ENCODE measurements around the gene SRXN1.

SRXN1 gene

DNA sequence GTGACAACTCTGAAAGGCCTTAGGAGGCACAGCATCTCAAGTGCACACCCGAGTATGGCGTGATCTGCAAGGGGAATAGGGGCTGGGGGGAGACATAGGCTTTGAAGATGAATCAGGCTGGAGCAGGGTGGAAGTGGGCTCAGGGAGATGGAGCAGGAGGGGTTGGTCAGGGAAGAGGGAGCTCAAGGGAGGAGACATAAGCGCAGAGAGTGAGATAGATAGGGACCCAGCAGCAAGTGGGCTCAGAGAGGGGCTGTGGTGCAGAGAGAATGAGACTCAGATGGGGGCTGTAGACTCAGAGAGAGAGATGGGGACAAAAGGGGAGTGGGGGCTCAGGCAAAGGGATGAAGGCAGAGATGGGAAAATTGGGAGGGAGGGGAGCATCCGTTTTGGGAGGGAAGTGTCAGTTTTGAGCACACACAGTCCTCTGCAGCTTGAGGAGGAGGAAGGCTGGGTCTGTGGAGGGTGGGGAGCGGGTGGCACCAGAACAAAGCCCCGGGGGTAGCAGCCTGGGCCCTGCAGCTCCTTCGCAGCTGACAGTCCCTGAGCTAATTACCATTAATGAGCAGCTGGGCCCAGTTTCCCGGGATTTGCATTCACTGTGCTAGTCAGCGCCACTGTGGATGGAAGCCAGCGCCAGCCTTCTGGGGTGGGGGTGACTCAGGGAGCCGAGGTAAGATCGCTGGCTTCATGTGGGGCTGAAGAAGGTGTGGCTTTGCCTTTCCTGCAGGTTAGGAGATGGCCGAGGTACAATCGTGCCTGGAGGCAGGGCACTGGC, 18.7 kb downstream of the SRXN1 start:
- no peak for DNase-seq

DNA sequence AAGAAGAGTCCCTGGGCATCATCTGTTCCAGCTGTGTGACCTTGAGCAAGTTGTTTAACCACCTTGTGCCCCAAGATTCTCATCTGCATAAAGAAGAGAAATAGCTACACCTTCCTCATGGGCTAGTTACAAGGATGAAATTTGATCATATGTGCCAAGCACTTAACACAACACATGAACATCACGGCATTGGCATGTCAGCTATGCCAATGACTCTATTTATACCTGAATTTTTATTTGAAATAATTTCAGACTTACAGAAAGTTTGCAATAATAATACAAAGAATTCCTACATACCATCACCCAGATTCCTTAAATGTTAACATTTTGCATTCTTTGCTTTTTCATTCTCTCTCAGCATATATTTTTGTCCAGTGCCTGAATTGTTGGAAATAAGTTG, 21.9 kb downstream of the SRXN1 start:
- no peak for DNase-seq

DNA sequence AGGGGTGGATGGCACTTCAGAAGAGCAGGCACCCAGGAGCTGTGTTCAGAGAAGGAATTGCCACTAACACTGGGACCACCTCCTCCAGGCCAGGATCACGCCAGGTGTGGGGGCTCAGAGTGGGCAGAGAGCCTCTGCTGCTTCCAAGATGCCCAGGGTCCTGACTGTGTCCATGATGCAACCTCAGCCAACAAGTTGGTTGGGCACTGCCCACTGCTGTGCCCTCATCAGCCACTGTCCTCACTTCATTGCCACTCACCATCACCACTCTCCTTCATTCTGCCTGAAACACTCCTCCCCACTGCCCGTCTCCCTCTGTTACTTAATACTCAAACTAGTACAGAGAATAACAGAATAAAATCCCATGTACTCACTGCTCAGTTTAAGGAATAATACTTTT, 26.4 kb downstream of the SRXN1 start:
- DNase-seq = no peak

DNA sequence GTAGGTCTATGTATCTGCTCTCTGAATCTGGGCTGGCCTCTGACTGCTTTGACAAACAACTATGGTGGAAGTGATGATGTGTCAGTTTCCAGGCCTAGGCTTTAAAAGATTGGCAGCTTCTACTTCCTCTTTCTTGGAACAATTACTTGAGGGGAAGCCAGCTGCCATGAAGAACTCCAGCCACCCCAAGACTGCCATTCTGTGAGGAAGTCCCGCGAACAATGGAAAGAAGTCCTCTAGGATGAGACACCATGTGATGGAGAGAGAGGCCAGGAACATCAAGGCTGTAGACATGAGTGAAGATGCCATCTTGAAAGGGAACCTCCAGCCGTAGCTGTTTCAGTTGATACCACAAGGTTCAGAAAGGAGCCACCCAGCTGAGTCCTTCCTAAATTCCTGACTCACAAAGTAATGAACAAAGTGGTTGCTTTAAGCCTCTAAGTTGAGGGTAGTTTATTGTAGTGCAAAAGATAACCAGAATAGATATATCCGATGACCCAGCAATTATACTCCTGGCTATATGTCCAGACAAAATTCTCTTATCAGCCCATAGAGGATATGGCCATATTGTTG, 27.6 kb downstream of the SRXN1 start:
- no peak for DNase-seq

DNA sequence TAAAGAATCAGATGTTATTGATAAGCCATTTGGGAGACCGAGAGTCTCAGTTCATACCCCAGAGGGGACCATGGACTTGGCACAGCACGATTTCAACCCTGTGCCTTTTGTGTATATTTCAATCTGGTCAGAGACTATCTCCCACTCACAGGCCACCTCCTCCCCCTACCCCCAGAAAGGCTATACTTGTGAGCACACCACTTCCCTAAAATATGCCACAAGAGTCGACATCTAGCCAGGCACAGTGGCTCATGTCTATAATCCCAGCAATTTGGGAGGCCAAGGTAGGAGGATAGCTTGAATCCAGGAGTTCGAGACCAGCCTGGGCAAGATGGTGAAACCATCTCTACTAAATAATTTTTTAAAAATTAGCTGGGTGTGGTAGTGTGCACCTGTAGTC, 29.3 kb downstream of the SRXN1 start:
- no peak for DNase-seq

DNA sequence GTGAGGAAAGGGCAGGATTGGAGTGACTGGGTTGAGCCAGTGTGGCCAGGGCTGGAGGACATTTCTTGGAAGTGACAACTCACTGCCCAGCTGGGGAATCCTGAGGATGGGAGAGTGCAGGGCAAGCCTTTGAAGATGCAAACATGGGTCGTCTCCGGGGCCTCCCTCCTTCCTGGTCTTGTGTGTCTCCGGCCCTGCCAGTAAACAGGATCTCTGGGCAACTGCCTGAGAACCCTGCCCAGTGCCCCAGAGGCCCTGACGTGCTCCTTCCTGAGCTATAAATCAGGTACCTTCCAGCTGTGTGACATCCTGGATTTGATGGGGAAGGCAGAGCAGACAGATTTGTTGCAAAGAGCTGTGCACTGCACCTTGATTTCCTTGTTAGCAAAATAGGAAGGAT, 30.0 kb downstream of the SRXN1 start:
- no peak for DNase-seq

DNA sequence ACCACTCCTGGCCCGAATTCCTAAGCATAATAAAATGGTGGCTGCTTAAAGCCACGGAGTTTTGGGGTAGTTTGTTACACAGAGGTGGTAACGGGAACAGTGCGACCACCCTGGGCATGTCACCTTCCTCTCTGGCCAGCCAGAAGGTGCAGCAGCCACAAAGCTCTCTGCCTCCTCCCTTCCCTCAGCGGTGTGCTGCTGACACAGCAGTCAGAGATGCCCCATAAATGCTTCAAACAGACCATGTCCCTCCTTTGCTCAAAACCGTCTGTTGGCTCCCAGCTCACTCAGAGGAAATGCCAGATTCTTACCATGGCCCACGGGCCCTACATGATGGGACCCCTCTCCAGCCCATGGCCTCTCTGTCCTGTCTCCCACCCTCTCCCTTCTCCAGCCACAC, 30.8 kb downstream of the SRXN1 start:
- DNase-seq = no peak

DNA sequence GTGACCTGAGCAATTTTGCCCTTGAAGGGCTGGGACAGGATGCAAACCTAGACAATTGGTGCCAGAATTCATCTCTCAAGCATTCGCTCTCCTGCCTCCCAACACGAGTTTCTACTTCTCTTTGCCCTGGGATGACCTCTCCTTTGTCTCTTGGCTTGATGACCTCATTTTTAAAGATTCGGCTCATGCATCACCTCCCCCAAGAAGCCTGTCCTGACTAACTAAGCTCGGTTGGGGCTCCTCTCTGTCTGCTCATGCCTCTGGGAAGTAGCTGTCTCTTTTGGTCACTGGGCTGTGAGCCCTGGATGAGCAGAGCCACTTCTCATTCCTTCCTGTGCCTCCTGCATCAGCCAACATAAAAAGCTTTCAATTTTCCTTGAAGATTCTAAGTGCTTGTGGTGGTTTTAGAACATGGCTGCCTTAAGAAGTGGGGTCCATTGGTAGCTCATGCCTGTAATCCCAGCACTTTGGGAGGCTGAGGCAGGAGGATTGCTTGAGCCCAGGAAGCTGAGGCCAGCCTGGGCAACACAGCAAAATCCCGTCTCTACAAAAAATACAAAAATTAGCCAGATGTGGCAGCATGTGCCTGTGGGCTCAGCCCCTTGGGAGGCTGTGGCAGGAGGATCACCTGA, 31.8 kb downstream of the SRXN1 start:
- DNase-seq = no peak

DNA sequence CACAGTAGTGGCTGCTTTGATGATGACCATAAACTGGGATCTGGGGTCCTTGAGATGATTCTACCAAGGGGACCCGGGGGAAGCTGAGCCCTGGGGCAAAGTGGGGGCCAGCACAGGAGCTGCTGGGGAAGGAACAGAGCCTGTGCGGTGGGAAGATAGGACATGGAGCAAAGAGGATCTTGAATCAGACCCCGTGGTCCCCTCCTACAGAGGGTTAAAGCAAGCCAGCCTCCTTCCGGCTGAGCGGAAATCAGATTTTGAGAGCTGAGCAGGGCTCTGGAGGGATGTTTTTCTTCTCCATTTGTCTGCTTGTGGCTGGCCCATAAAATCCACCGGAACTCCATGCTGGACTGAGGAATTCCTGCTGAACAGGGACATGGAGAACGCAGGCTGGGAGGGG, 32.8 kb downstream of the SRXN1 start:
- DNase-seq = no peak

DNA sequence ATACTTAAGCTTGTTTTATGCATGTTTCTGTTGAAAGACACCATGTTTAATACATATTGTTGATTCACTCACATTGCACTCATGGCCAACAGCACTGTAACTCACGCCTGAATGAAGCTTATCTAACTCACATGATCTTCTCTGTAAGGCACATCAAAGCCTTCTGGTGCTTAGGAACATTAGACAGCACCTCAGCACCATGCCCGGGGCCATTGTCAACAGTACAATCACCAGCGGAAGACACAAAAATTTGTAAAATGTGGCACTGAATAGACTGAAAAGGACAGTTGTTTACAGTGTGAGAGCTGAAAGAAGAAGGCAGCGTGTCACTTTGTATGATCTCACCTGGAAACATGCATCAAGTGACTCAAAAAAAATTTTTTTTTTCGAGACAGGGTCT, 34.0 kb downstream of the SRXN1 start:
- DNase-seq = no peak

DNA sequence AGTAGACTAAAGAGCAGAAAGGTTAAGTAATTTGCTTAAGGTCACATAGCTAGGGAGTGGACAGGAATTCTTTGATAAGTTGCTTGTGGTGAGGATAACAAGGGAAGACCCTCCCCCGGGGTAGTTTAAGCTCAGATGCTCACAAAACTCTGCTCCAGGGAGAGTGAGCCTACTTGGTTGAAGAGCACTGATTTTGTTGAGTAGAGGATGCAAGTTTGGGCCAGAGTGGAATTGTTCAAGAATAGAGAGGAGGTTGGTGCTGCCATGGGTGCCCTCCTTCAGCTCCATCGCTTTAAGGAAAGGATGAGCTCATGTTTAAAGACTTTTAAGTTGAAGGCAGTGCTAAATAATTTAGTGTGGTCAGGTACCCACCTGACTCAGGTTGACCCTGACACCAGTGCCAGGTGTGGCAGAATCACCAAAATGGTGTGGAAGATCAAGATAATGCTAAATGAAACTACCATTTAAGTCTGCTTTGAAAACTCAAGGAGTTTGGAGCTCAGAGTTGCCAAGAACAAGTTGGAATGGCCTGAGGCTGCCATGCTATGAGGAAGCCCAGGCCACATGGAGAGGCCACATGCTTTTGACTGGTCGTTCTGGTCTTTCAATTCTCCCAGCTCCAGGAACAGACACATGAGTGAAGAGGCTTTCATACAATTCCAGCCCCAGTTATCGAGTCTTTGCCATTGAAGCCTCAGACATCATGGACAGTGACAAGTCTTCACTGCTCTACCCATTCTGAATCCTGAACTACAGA, 34.9 kb downstream of the SRXN1 start:
- no peak for DNase-seq

DNA sequence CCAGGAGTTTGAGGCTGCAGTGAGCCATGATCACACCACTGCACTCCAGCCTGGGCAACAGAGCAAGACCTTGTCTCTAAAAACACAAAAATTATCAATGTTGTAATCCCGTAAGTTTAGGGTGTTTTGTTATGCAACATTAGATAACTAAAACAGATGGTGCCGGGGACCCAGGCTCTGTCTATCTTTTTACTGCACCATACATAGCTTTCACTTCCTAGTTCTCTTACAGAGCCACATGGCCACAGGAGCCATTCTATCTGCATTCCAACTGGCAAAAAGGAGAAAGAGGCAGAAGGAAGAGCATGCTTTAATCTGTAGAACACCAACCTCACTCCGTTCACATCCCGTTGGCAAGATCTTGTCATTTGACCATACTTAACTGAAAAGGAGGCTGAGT, 37.5 kb downstream of the SRXN1 start:
- no peak for DNase-seq

DNA sequence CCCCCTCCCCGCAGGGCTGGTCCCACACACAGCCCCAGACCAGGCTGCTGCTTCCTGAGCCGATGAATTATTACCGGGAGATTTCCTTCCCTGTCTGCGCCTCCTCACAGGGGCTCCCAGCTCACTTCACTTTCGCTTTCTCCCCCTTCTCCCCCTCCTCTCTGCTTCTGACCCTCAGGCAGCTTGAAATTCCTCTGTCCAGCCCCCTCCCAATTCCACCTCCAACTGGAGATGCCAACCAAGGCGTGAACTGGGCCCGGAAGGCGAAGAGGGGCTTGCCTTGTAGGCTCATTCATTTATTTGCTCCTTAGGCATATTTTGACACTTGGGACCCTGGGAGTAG, 41.2 kb downstream of the SRXN1 start:
- DNase-seq = no peak

DNA sequence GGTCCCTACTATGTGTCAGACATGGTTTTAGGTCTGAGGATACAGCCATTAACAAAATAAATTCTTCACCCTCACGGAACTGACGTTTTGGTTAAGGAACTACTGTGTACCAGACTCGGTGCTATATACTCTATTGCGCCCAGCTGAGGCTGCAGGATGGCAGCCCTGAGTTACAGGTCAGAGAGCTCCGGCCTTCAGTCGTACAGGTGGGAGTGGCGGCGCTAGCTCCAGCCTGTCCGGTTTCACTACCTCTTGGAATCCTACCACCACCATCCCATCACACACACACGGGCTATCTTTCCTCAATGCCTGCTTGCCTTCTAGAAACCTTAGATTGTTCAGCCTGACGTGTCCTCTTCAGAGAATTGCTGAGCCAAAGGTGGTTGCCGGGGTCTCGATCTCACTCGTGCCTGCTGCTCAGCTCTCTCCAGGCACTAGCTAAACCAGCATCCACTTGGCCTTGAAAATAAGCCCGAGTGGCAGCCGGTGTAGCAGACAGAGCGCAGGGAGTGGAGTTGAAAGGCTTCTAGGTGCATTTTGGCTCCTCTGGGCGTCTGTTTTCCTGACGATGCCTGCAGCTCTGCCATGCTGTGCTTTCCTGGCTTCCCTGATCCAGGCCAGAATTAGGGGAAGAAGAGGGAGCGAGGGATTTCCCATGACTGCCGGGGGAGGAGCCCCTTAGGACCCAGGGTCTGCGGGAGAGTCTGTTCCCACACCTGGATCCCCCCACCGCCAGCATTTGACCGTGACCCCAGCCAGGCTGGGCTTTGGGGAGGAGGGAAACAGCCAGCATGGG, 41.8 kb downstream of the SRXN1 start:
- no peak for DNase-seq

DNA sequence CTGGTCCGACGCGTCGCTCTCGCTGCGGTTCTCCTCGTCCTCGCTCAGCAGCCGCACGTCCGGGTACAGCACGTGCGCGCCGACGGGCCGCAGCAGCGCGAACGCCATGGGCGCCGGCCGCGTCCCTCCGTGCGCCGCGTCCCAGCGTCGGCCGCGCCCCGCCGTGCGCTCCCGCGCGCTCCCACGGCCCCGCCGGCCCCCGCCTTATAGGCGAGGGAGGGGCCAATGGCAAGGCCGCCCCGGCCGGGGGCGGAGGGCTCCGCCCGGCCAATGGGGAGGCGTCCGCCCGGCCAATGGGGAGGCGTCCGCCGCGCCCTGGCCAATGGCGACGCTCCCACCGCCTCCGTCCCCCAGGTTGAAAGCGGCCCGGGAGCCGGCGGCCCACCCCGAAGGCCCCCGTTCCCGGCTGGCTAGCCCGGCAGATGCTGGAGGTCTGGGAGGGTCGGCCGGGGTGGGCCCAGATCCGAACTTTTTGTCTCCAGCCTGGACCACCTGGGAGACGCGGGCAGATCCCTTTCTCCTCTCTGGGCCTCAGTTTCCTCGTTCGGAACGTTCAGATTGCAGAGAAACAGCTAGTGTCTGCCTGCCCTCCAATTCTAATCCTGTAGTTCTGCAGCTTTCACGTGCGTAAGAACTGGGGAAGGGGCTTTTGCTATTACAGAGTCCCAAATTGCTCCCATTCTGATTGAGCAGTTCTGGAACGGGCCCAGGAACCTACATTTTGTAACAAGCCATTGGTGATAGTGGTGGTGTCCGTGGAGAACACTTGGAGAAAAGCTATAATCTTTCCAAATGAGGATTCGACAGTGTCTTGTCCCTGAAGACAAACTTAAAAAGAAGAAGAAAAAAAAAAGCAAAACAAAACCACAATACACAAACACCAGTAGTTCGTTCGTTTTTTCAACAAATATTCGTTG, 42.6 kb downstream of the SRXN1 start, which contains the start of gene TCF15:
Gene TCF15, minus strand, starts transcription at position 180 of the 917 bp plus-strand sequence. Its CDS starts 72 bp downstream, at position 108.
- no peak for DNase-seq

DNA sequence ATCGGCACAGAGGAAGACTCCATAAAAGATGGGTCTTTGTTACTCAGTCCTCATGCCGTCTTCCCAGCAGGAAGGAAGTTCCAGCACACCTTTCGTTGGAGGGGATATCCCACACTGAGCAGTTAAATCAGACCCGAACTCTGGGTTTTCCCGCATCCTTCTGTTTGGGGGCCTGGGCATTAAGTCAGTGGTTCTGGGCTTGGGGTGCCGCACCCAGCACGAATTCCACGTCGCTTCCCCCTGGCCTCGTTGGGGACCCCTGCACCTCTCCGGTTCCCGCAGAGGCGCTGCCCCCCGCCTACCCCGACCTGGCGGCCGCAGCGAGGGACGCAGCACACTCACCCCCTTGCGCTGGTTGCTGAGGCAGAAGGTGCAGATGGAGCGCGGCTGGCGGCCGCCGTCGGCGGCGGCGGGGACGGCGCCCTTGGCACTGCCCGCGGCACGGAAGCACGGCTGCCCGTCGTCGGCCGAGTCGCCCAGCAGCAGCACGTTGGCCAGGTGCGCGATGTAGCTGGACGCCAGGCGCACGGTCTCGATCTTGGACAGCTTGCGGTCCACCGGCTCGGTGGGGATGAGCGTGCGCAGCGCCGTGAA, 43.5 kb downstream of the SRXN1 start:
- DNase-seq = no peak

DNA sequence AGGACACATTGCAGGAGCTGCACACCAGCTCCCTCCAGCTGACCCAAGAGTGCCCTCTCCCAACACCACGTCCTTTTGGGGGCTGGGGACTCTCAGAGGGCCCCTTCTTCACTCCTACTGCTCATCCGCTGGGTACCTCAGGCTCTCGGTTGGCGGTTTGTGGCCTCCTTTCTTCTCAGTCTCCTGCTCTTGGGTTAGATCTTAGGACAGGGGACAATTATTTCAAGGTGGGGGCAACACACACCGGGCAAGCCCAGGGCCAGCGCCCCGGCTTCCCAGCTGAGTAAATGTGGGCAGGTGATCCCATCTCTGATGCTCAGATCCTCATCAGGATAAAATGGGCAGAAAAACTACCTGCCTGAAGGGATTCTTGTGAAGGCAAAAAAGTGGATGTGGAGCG, 44.0 kb downstream of the SRXN1 start:
- no peak for DNase-seq

DNA sequence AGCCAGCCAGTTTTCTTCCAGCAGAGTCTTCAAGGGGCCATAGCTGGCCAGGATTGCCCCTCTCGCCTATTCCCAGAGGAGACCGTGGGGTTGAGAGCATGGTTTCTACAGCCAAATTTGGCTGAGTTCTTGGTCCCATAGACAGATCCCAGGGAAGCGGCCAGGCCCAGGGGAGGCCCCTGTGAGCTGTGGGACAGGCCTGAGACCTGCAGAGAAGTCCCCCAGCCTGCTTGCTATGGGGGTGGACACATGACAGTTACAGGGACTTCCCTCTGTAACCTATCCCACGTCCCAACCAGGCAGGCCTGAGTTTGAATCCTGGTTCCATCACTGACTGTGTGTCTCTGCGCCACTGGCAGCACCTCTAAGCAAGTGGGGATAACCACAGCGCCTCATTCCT, 45.5 kb downstream of the SRXN1 start:
- DNase-seq = no peak

DNA sequence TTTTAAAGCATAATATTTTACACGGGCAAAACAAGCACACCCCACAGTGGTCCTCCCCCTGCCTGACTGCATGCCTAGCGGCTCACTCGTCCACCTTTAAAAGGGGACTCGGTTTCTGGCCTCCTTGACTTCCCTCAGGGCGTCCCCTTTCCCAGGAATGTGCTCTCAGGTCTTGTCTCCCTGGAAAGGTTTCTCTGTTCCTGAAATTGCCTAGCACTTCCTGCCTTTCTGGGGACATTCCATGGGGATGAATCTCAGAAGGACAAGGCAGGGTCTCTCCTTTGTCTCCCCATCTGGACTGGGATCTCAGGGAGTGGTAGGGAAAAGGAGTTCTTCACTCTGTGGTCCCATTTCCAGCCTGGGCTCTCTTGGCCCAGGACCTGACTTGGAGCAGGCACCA, 47.8 kb downstream of the SRXN1 start:
- DNase-seq = no peak

DNA sequence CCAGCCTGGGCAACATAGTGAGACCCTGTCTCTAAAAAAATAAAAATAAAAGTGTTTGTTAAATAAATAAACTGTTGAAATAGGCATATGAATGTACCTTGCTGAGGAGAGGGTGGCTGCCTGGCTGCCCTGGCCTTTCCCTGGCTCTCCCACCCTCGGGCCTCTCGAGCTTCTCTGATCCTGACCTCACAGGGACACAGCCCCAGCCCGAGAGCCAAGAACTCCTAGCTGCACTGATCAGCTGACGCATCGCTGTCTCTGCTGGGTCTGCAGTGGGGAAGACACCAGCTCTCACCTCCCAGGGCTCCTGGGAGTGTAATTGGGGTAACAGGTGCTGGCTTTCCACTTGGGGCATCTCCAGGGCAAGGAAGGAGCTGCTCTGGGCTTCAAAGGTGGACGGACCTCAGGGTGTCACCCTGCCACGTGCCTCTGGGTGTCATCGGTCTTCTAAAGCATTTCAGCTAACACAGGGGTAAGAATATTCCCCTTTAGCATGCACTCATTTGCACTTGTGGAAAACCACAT, 49.8 kb downstream of the SRXN1 start:
- DNase-seq = no peak

Measured in NCI-H748 treated with DMSO at 0.1 percent for 48 hours (cell line).